SU-DHL-6 (cell line): Measurements from ENCODE around the gene HOXA7.
A peak's percentile ranks its signal among the peaks of the same experiment; 100 is the strongest.

Experiments
- H2AFZ ChIP-seq: fragments of 200-600 bp; sonication (generic); 2 replicates; pipeline ENCODE4 v1.6.1; 2014; ENCODE audit warnings: low read depth, mild to moderate bottlenecking, moderate library complexity, mixed read lengths, antibody characterized with exemption, low read length; ENCODE audit not compliant: severe bottlenecking
- H3F3A ChIP-seq: fragments of 200-600 bp; shearing (Covaris generic); 2 replicates; pipeline ENCODE4 v1.6.0; 2016; ENCODE audit warnings: antibody characterized with exemption, mild to moderate bottlenecking; ENCODE audit not compliant: insufficient read depth
- H3K27ac ChIP-seq: fragments of 200-600 bp; sonication (generic); 2 replicates; pipeline ENCODE4 v1.5.1; 2016; ENCODE audit warnings: low read depth, mild to moderate bottlenecking, low read length, moderate library complexity, mixed read lengths
- H3K27me3 ChIP-seq: fragments of 200-600 bp; sonication (generic), shearing (Covaris generic); 2 replicates; pipeline ENCODE4 v1.6.0; 2014; ENCODE audit warnings: mild to moderate bottlenecking, low read length
- H3K36me3 ChIP-seq: fragments of 200-600 bp; sonication (generic); 2 replicates; pipeline ENCODE4 v1.6.1; 2014; ENCODE audit warnings: mild to moderate bottlenecking, low read length, mixed read lengths
- H3K4me2 ChIP-seq: fragments of 300-600, 200-600 bp; shearing (Covaris generic), sonication (generic); 2 replicates; pipeline ENCODE4 v1.6.0; 2014; ENCODE audit warnings: low read length, low read depth, mild to moderate bottlenecking; ENCODE audit not compliant: poor library complexity, severe bottlenecking
- H3K4me3 ChIP-seq: fragments of 200-600 bp; sonication (generic); 2 replicates; pipeline ENCODE4 v1.5.1; 2014; ENCODE audit warnings: antibody characterized with exemption, low read length, mild to moderate bottlenecking, mixed read lengths; ENCODE audit not compliant: insufficient read depth, poor library complexity, severe bottlenecking
- H3K79me2 ChIP-seq: fragments of 200-600 bp; sonication (generic); 2 replicates; pipeline ENCODE4 v1.6.1; 2014; ENCODE audit warnings: mild to moderate bottlenecking, low read length, moderate library complexity; ENCODE audit not compliant: insufficient read depth
- H3K9ac ChIP-seq: fragments of 200-600 bp; sonication (generic); 2 replicates; pipeline ENCODE4 v1.7.0; 2014; ENCODE audit warnings: mild to moderate bottlenecking, low read length
- H3K9me2 ChIP-seq: fragments of 200-600 bp; sonication (generic); replicated peaks from 2 replicates; pipeline ENCODE4 v1.6.1; 2014; ENCODE audit warnings: low read length; ENCODE audit not compliant: insufficient read depth
- H3K9me3 ChIP-seq: fragments of 200-600 bp; sonication (generic); 2 replicates; pipeline ENCODE4 v1.6.1; 2014; ENCODE audit warnings: low read length, mixed read lengths; ENCODE audit not compliant: insufficient read depth
- H4K20me1 ChIP-seq: fragments of 200-600 bp; sonication (generic); 2 replicates; pipeline ENCODE4 v1.6.1; 2014; ENCODE audit warnings: low read depth, mild to moderate bottlenecking, antibody characterized with exemption, low read length, moderate library complexity, mixed read lengths
- CTCF ChIP-seq: fragments of 200-600 bp; sonication (generic); IDR thresholded peaks from one replicate; pipeline ENCODE4 v1.5.1; 2017; ENCODE audit warnings: antibody characterized with exemption, mild to moderate bottlenecking, low read length, moderate library complexity; ENCODE audit not compliant: insufficient read depth, poor library complexity, severe bottlenecking
- EZH2phosphoT487 ChIP-seq: fragments of 200-600 bp; sonication (generic), shearing (Covaris generic); conservative IDR thresholded peaks from 2 replicates; pipeline ENCODE4 v1.6.1; 2018; ENCODE audit warnings: mild to moderate bottlenecking, antibody characterized with exemption, low read length, moderate library complexity, mixed read lengths

The HOXA7 gene

GRCh38 chr7:27133409-27134231 lies 22.9 kb downstream of the HOXA7 start:
- Histone ChIP-seq H3K27me3 (no peaks in the 10 kb centered on the region), H3K36me3 (no peaks in the 10 kb centered on the region), H3K4me3 (no peak overlapping the region), H2AFZ (no peak overlapping the region), H4K20me1 (no peaks in the 10 kb centered on the region), H3K9me3 (no peaks in the 10 kb centered on the region), H3K4me2 (no peak overlapping the region), H3K9ac (no peak overlapping the region), H3K27ac (no peak overlapping the region), H3K79me2 (no peaks in the 10 kb centered on the region), H3F3A (peaks cover 7% of the 10 kb centered on the region; the same call in 1 of the 2 replicates), H3K9me2 (no peaks in the 10 kb centered on the region)
- TF ChIP-seq CTCF (no peak), EZH2phosphoT487 (no peak)

GRCh38 chr7:27132978-27133377 lies 23.5 kb downstream of the HOXA7 start:
- H3K4me3 ChIP-seq = no peak overlapping the region
- no peaks in the 10 kb centered on the region for H3K36me3 ChIP-seq
- H3K27ac ChIP-seq = no peak overlapping the region
- H3K9me3 ChIP-seq = no peaks in the 10 kb centered on the region
- H3K79me2 ChIP-seq = no peaks in the 10 kb centered on the region
- peaks cover 7% of the 10 kb centered on the region; the same call in 1 of the 2 replicates for H3F3A ChIP-seq
- no peaks in the 10 kb centered on the region for H3K9me2 ChIP-seq
- H4K20me1 ChIP-seq = no peaks in the 10 kb centered on the region
- TF ChIP-seq EZH2phosphoT487 = no peak
- no peak overlapping the region for H3K4me2 ChIP-seq
- H2AFZ ChIP-seq = no peak overlapping the region
- H3K27me3 ChIP-seq = no peaks in the 10 kb centered on the region
- H3K9ac ChIP-seq = no peak overlapping the region

- Histone ChIP-seq H3K4me3 (no peak overlapping the region), H3F3A (peaks cover 7% of the 10 kb centered on the region; the same call in 1 of the 2 replicates), H3K9ac (no peak overlapping the region), H3K9me3 (no peaks in the 10 kb centered on the region), H2AFZ (no peak overlapping the region), H3K36me3 (no peaks in the 10 kb centered on the region), H3K4me2 (no peak overlapping the region), H3K79me2 (no peaks in the 10 kb centered on the region), H4K20me1 (no peaks in the 10 kb centered on the region), H3K27me3 (no peaks in the 10 kb centered on the region), H3K27ac (no peak overlapping the region), H3K9me2 (no peaks in the 10 kb centered on the region)
- TF ChIP-seq CTCF (no peak), EZH2phosphoT487 (no peak)
Measured at GRCh38 chr7:27132214-27132613, 24.3 kb downstream of the HOXA7 start.

- Histone ChIP-seq H2AFZ (peak overlapping the region; percentile 95), H3K27ac (peak overlapping the region; percentile 66; the same call in 1 of the 2 replicates), H3K27me3 (no peaks in the 10 kb centered on the region), H3K9me3 (no peaks in the 10 kb centered on the region), H3K4me3 (peak overlapping the region; percentile 82), H3K79me2 (no peaks in the 10 kb centered on the region), H3K36me3 (no peaks in the 10 kb centered on the region), H4K20me1 (no peaks in the 10 kb centered on the region), H3F3A (peaks cover 7% of the 10 kb centered on the region; the same call in 1 of the 2 replicates), H3K4me2 (peak overlapping the region; percentile 65), H3K9me2 (no peaks in the 10 kb centered on the region), H3K9ac (peak overlapping the region; percentile 84)
- no peak for TF ChIP-seq EZH2phosphoT487
- no peak for TF ChIP-seq CTCF
Measured at GRCh38 chr7:27131390-27131819, 25.1 kb downstream of the HOXA7 start.
